ENCODE results near the gene HPS4. TPM values are rescaled to one million over a fixed set of nuclear protein-coding genes. Genes with fewer than 3 reads are reported as not detected.

The HPS4 gene
- total and polyA plus RNA-seq, 2 of the 8 experiments (the other 6 are each of a cell fraction or from before 2014, with no cell fraction given): 28.0 to 35.2 TPM

DNA sequence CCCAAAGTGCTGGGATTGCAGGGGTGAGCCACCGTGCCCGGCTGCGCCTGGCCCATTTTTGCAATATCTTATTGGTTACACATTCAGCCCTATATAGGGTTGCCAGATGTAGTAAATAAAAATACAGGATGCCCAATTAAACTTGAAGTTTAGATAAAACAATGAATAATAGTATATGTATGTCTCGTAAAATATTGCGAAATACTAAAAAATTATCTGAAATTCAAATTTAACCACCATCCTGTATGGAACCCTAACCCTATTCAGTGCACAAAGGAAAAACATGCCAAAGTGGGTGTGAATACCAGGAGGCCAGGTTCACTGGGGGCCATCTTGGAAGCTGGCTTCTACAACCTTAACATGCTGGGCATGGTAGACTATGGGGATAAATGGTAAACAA lies 33.8 kb upstream of the HPS4 start:
- TF ChIP-seq CEBPB (IDR thresholded peaks at IDR 0.05; ENCODE audit: low read depth, low read length) (peak; percentile 91), ASH2L (IDR thresholded peaks at IDR 0.05; ENCODE audit: low read length) (no peak), POU5F1 (IDR thresholded peaks at IDR 0.05; ENCODE audit: low read depth, low read length) (no peak), CTBP2 (IDR thresholded peaks at IDR 0.05; ENCODE audit: borderline replicate concordance, insufficient read depth, insufficient read length, low read length) (no peak), SP1 (IDR thresholded peaks at IDR 0.05; ENCODE audit: low read depth, low read length) (no peak), RFX5 (IDR thresholded peaks at IDR 0.05; ENCODE audit: borderline replicate concordance, low read depth, low read length) (no peak), YY1 (IDR thresholded peaks at IDR 0.05; ENCODE audit: low read depth, low read length) (0 out of 2 replicates have a peak, but pooled peaks have one; percentile 51), KDM1A (IDR thresholded peaks at IDR 0.05; ENCODE audit: borderline replicate concordance, low read length) (no peak), TBP (IDR thresholded peaks at IDR 0.05; ENCODE audit: low read depth, low read length) (no peak), JUN (IDR thresholded peaks at IDR 0.05; ENCODE audit: low read depth, low read length) (no peak)
- TF ChIP-seq, protein P1, sequence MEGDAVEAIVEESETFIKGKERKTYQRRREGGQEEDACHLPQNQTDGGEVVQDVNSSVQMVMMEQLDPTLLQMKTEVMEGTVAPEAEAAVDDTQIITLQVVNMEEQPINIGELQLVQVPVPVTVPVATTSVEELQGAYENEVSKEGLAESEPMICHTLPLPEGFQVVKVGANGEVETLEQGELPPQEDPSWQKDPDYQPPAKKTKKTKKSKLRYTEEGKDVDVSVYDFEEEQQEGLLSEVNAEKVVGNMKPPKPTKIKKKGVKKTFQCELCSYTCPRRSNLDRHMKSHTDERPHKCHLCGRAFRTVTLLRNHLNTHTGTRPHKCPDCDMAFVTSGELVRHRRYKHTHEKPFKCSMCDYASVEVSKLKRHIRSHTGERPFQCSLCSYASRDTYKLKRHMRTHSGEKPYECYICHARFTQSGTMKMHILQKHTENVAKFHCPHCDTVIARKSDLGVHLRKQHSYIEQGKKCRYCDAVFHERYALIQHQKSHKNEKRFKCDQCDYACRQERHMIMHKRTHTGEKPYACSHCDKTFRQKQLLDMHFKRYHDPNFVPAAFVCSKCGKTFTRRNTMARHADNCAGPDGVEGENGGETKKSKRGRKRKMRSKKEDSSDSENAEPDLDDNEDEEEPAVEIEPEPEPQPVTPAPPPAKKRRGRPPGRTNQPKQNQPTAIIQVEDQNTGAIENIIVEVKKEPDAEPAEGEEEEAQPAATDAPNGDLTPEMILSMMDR (IDR thresholded peaks at IDR 0.05; ENCODE audit: control extremely low read depth in 1 of 3, insufficient read depth in 1 of 3, low read depth in 1 of 3, low read length in 3 of 3): no peak
- FAIRE-seq: no peak
- Histone ChIP-seq H2AK5ac (ENCODE audit: low read depth, low read length) (no peak overlapping the region), H3K79me1 (ENCODE audit: low read depth, low read length) (no peaks in the 10 kb centered on the region; the same call in 1 of the 2 replicates), H2BK12ac (ENCODE audit: low read depth, low read length) (no peak overlapping the region), H4K20me1 (replicated peaks in 1 of 2; ENCODE audit: control insufficient read depth in 1 of 2, insufficient read depth in 2 of 2, low read length in 2 of 2) (no peaks in the 10 kb centered on the region), H3K23ac (ENCODE audit: insufficient read length) (no peak overlapping the region), H2BK15ac (ENCODE audit: low read length) (no peak overlapping the region), H3K9me3 (ENCODE audit: insufficient read depth in 2 of 2, low read depth in 1 of 2, low read length in 1 of 2) (no peaks in the 10 kb centered on the region), H2AFZ (ENCODE audit: low read length) (no peak overlapping the region), H3K56ac (replicated peaks; ENCODE audit: insufficient read length, low read depth, low read length) (no peak overlapping the region), H3K27ac (ENCODE audit: low read depth, low read length) (no peak overlapping the region), H2BK20ac (ENCODE audit: low read length) (no peak overlapping the region), H3K27me3 (replicated peaks in 1 of 4; ENCODE audit: control insufficient read depth in 3 of 4, extremely low read depth in 1 of 4, insufficient read depth in 3 of 4, low read length in 3 of 4) (no peaks in the 10 kb centered on the region), H4K5ac (ENCODE audit: insufficient read length, low read depth, low read length) (no peak overlapping the region), H3K4me2 (ENCODE audit: insufficient read depth in 1 of 2, low read depth in 2 of 2, low read length in 2 of 2) (no peak overlapping the region), H3K14ac (ENCODE audit: insufficient read length) (no peak overlapping the region), H3K9ac (replicated peaks in 1 of 4; ENCODE audit: extremely low read depth in 1 of 4, low read depth in 3 of 4, low read length in 3 of 4) (no peak overlapping the region), H3K36me3 (ENCODE audit: control insufficient read depth in 2 of 4, insufficient read depth in 4 of 4, low read length in 3 of 4) (no peaks in the 10 kb centered on the region), H3K4ac (replicated peaks; ENCODE audit: insufficient read length, low read depth, low read length) (no peak overlapping the region), H4K91ac (replicated peaks; ENCODE audit: insufficient read length, low read length) (no peak overlapping the region), H2BK120ac (replicated peaks; ENCODE audit: low read depth, low read length) (no peak overlapping the region), H3K23me2 (ENCODE audit: low read depth, low read length) (no peaks in the 10 kb centered on the region; the same call in 1 of the 2 replicates), H2BK5ac (ENCODE audit: low read depth, low read length) (no peak overlapping the region), H3K4me1 (replicated peaks in 1 of 4; ENCODE audit: control insufficient read depth in 3 of 4, insufficient read depth in 4 of 4, low read length in 3 of 4) (no peaks in the 10 kb centered on the region; a peak in 1 of 7 replicates), H3K79me2 (ENCODE audit: control insufficient read depth in 1 of 2, insufficient read depth in 2 of 2, low read length in 2 of 2) (peaks cover 0 to 6% of the 10 kb centered on the region in 2 experiments; a peak in 2 of 4 replicates), H3K4me3 (ENCODE audit: extremely low read depth in 1 of 4, insufficient read depth in 2 of 4, low read depth in 3 of 4, low read length in 4 of 4) (no peak overlapping the region), H3K18ac (ENCODE audit: extremely low read depth, low read length) (no peak overlapping the region), H4K8ac (ENCODE audit: extremely low read depth, insufficient read depth, low read length) (no peak overlapping the region)
- POLR2A ChIA-PET (ENCODE audit: partially characterized antibody): interaction anchor here (1.7 kb wide), 2 partner anchors 14 to 36 kb away, joined by 4 read pairs; no protein-coding TSS in a partner anchor
- CTCF ChIA-PET (ENCODE audit: partially characterized antibody): interaction anchor here (0.5 kb wide), 1 partner anchor 14 kb away, joined by 3 read pairs; no protein-coding TSS in a partner anchor
- 95% methylated on average over 5 of the region's 5 CpGs; no CpG with 5 or more reads in 1 of the 2 experiments for WGBS, 2 experiments (ENCODE audit: extremely low coverage in 1 of 2, insufficient coverage in 1 of 2, insufficient read length in 1 of 2, insufficient replicate concordance in 2 of 2, low coverage in 1 of 2, low lambda C conversion rate in 2 of 2, missing lambda C conversion rate in 1 of 2)
- no peak for DNase-seq (ENCODE audit: low read depth in 1 of 2, low spot score in 2 of 2)

Measured in H1 (cell line).